Activated CD4-positive, alpha-beta T cell treated with anti-CD3 and anti-CD28 coated beads, Interleukin-2, amount 50 U/mL, for 24 hours (primary cell): Measurements from ENCODE around the gene VPS13D.

Experiments
- DNase-seq, 2 donors: peaks; one replicate each; pipeline ENCODE4 v3.0.0-alpha.2; 2020; ENCODE audit warnings: low read depth in 1 of 2, low spot score in 1 of 2

Gene VPS13D

GRCh38 chr1:12229835-12230548 lies at the start of gene VPS13D:
Gene VPS13D (plus strand): TSS chr1:12230030. CDS start chr1:12234267, 4,237 bp downstream.
- DNase-seq: peak; percentile 75 to 76

GRCh38 chr1:12180315-12180714 lies 49.5 kb upstream of the VPS13D start:
- DNase-seq: no peak

GRCh38 chr1:12180903-12181302 lies 48.9 kb upstream of the VPS13D start:
- no peak for DNase-seq

GRCh38 chr1:12181568-12181967 lies 48.3 kb upstream of the VPS13D start:
- no peak for DNase-seq

- no peak for DNase-seq
Observed at GRCh38 chr1:12182410-12182984, 47.3 kb upstream of the VPS13D start.

GRCh38 chr1:12183095-12183794 lies 46.6 kb upstream of the VPS13D start:
- no peak for DNase-seq

- DNase-seq: no peak
Observed at GRCh38 chr1:12184008-12184681, 45.7 kb upstream of the VPS13D start.

- no peak for DNase-seq
Observed at GRCh38 chr1:12185036-12185917, 44.6 kb upstream of the VPS13D start.

- DNase-seq: no peak
Observed at GRCh38 chr1:12185918-12186678, 43.7 kb upstream of the VPS13D start.

- no peak for DNase-seq
Observed at GRCh38 chr1:12186679-12186985, 43.2 kb upstream of the VPS13D start.

GRCh38 chr1:12188115-12188514 lies 41.7 kb upstream of the VPS13D start:
- DNase-seq: no peak

GRCh38 chr1:12188657-12189327 lies 41.0 kb upstream of the VPS13D start:
- no peak for DNase-seq

- no peak for DNase-seq
Observed at GRCh38 chr1:12189328-12189682, 40.5 kb upstream of the VPS13D start.

- no peak for DNase-seq
Observed at GRCh38 chr1:12191242-12192032, 38.4 kb upstream of the VPS13D start.

GRCh38 chr1:12194666-12195216 lies 35.1 kb upstream of the VPS13D start:
- DNase-seq: no peak

- no peak for DNase-seq
Observed at GRCh38 chr1:12195416-12195815, 34.4 kb upstream of the VPS13D start.

GRCh38 chr1:12196641-12197482 lies 33.0 kb upstream of the VPS13D start:
- DNase-seq: no peak

- no peak for DNase-seq
Observed at GRCh38 chr1:12197483-12197880, 32.3 kb upstream of the VPS13D start.
